ENCODE data around the gene FOXP3. TPM values are rescaled to one million over a fixed set of nuclear protein-coding genes. Genes with fewer than 3 reads are reported as not detected.

Gene FOXP3
- total and polyA plus RNA-seq, 2 of the 8 experiments (the other 6 are each of a cell fraction or from before 2014, with no cell fraction given): 0.37 to 0.54 TPM

DNA sequence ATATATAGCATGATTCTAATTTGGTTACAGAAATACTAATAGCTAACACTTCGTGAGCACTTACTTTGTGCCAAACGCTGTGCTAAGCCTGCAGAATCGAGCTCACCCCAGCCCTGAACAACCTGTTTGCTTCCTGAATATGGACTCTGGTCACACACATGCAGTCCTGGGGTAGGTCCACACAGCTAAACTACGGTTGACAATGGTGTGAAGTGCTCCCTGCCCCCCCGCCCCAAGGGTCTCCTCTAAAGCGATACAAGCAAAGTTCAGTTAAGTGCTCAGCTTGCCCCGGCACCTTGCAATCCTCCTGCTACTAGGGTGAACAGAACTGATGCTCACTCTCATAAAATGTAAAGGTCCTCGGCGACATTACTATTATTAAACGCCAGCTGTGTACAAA lies 879 bp downstream of the FOXP3 start:
- no peaks in the 10 kb centered on the region for H3K23me2 ChIP-seq (ENCODE audit: low read depth, low read length)
- no peaks in the 10 kb centered on the region for H3K36me3 ChIP-seq (ENCODE audit: control insufficient read depth in 2 of 4, insufficient read depth in 4 of 4, low read length in 3 of 4)
- H2AK5ac ChIP-seq (ENCODE audit: low read depth, low read length): no peak overlapping the region
- H3K18ac ChIP-seq (ENCODE audit: extremely low read depth, low read length): no peak overlapping the region
- no peak overlapping the region for H3K4me2 ChIP-seq (ENCODE audit: insufficient read depth in 1 of 2, low read depth in 2 of 2, low read length in 2 of 2)
- no peaks in the 10 kb centered on the region for H4K20me1 ChIP-seq (replicated peaks in 1 of 2; ENCODE audit: control insufficient read depth in 1 of 2, insufficient read depth in 2 of 2, low read length in 2 of 2)
- no peaks in the 10 kb centered on the region for H3K79me2 ChIP-seq (ENCODE audit: control insufficient read depth in 1 of 2, insufficient read depth in 2 of 2, low read length in 2 of 2)
- no peak overlapping the region for H3K9ac ChIP-seq (replicated peaks in 1 of 4; ENCODE audit: extremely low read depth in 1 of 4, low read depth in 3 of 4, low read length in 3 of 4)
- H2BK15ac ChIP-seq (ENCODE audit: low read length): no peak overlapping the region
- 85% methylated on average over 10 of the region's 10 CpGs; no CpG with 5 or more reads in 1 of the 2 experiments for WGBS, 2 experiments (ENCODE audit: extremely low coverage in 1 of 2, insufficient coverage in 1 of 2, insufficient read length in 1 of 2, insufficient replicate concordance in 2 of 2, low coverage in 1 of 2, low lambda C conversion rate in 2 of 2, missing lambda C conversion rate in 1 of 2)
- no peak overlapping the region for H3K14ac ChIP-seq (ENCODE audit: insufficient read length)
- peaks cover 0 to 5% (median under 1%) of the 10 kb centered on the region in 4 experiments; a peak in 2 of 7 replicates for H3K4me1 ChIP-seq (replicated peaks in 1 of 4; ENCODE audit: control insufficient read depth in 3 of 4, insufficient read depth in 4 of 4, low read length in 3 of 4)
- no peak for DNase-seq (ENCODE audit: low read depth in 1 of 2, low spot score in 2 of 2)
- ChIA-PET CTCF (ENCODE audit: partially characterized antibody) (interaction anchor here (0.8 kb wide), 1 partner anchor 74 kb away, joined by 3 read pairs; no protein-coding TSS in a partner anchor), POLR2A (ENCODE audit: partially characterized antibody) (interaction anchor here (0.7 to 1.5 kb wide), 4 partner anchors 8 to 27 kb away, joined by 3 to 6 read pairs (median 4); no protein-coding TSS in a partner anchor)
- no peaks in the 10 kb centered on the region for H3K79me1 ChIP-seq (ENCODE audit: low read depth, low read length)
- FAIRE-seq: no peak
- H2BK20ac ChIP-seq (ENCODE audit: low read length): no peak overlapping the region
- no peak overlapping the region for H3K23ac ChIP-seq (ENCODE audit: insufficient read length)
- H2BK5ac ChIP-seq (ENCODE audit: low read depth, low read length): no peak overlapping the region
- no peak overlapping the region for H2BK12ac ChIP-seq (ENCODE audit: low read depth, low read length)
- no peak overlapping the region for H2BK120ac ChIP-seq (replicated peaks; ENCODE audit: low read depth, low read length)
- TF ChIP-seq RFX5 (IDR thresholded peaks at IDR 0.05; ENCODE audit: borderline replicate concordance, low read depth, low read length) (no peak), EP300 (IDR thresholded peaks at IDR 0.05; ENCODE audit: borderline replicate concordance in 1 of 2, low read depth in 2 of 2, low read length in 2 of 2) (no peak), NANOG (IDR thresholded peaks at IDR 0.05; ENCODE audit: insufficient read depth, low read depth, low read length, poor library complexity, severe bottlenecking) (no peak), HDAC6 (IDR thresholded peaks at IDR 0.05; ENCODE audit: low read depth, low read length) (no peak)
- H3K56ac ChIP-seq (replicated peaks; ENCODE audit: insufficient read length, low read depth, low read length): no peak overlapping the region
- H4K5ac ChIP-seq (ENCODE audit: insufficient read length, low read depth, low read length): no peak overlapping the region
- H3K9me3 ChIP-seq (ENCODE audit: insufficient read depth in 2 of 2, low read depth in 1 of 2, low read length in 1 of 2): no peaks in the 10 kb centered on the region
- H2AFZ ChIP-seq (ENCODE audit: low read length): no peak overlapping the region
- H4K8ac ChIP-seq (ENCODE audit: extremely low read depth, insufficient read depth, low read length): no peak overlapping the region
- no peak overlapping the region for H3K4ac ChIP-seq (replicated peaks; ENCODE audit: insufficient read length, low read depth, low read length)
- H3K27me3 ChIP-seq (replicated peaks in 1 of 4; ENCODE audit: control insufficient read depth in 3 of 4, extremely low read depth in 1 of 4, insufficient read depth in 3 of 4, low read length in 3 of 4): no peaks in the 10 kb centered on the region
- H3K27ac ChIP-seq (ENCODE audit: low read depth, low read length): no peak overlapping the region
- no peak overlapping the region for H3K4me3 ChIP-seq (ENCODE audit: extremely low read depth in 1 of 4, insufficient read depth in 2 of 4, low read depth in 3 of 4, low read length in 4 of 4)
- no peak overlapping the region for H4K91ac ChIP-seq (replicated peaks; ENCODE audit: insufficient read length, low read length)

Measured in H1 (cell line).